Midbrain (tissue), 1 donor: ENCODE measurements around the gene USP53.
"Not testable (repeated sequence)": the region's sequence is repeated elsewhere in the genome, so short reads cannot be mapped to it uniquely, and the experiment has no call there.

Experiments
- DNase-seq: peaks from one replicate; lab custom pipeline; 2025; lab: John Stamatoyannopoulos, UW

Gene USP53

DNA sequence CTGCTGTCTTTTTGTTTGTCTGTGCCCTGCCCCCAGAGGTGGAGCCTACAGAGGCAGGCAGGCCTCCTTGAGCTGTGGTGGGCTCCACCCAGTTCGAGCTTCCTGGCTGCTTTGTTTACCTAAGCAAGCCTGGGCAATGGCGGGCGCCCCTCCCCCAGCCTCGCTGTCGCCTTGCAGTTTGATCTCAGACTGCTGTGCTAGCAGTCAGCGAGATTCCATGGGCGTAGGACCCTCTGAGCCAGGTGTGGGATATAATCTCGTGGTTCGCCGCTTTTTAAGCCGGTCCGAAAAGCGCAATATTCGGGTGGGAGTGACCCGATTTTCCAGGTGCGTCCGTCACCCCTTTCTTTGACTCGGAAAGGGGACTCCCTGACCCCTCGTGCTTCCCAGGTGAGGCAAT is 67.0 kb downstream of the USP53 start:
- DNase-seq = not testable (repeated sequence)

DNA sequence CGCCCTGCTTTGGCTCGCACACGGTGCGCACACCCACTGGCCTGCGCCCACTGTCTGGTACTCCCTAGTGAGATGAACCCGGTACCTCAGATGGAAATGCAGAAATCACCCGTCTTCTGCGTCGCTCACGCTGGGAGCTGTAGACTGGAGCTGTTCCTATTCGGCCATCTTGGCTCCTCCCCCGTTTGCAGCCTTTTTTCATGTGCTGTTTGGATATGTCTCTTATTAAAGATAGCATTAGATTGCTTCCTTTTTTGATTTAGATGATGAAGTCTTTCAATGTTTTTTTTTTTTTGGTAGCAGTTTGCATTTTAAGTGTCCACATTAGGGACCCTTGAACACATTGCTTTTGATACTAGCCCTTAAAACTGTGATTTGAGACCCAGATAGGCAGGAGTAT is 67.4 kb downstream of the USP53 start:
- DNase-seq = not testable (repeated sequence)

DNA sequence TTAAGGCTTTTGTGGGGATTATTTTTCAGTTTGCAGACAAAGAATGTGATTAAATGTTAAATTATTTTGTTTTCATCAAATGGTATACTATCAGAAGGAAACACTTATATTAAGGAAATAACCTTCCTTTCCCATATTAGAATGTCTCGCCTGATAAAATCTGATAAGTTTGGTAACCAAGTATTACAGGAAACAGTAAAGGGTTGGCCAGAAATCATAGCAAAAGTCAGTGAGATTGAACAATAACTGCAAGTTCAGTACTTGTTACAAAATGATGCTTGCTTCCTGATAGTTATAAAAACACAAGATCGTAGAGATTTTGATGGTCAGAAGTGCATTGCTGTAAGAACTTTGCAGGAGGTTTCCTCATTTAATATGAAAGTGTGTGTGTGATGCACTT is 68.9 kb downstream of the USP53 start:
- no peak for DNase-seq

DNA sequence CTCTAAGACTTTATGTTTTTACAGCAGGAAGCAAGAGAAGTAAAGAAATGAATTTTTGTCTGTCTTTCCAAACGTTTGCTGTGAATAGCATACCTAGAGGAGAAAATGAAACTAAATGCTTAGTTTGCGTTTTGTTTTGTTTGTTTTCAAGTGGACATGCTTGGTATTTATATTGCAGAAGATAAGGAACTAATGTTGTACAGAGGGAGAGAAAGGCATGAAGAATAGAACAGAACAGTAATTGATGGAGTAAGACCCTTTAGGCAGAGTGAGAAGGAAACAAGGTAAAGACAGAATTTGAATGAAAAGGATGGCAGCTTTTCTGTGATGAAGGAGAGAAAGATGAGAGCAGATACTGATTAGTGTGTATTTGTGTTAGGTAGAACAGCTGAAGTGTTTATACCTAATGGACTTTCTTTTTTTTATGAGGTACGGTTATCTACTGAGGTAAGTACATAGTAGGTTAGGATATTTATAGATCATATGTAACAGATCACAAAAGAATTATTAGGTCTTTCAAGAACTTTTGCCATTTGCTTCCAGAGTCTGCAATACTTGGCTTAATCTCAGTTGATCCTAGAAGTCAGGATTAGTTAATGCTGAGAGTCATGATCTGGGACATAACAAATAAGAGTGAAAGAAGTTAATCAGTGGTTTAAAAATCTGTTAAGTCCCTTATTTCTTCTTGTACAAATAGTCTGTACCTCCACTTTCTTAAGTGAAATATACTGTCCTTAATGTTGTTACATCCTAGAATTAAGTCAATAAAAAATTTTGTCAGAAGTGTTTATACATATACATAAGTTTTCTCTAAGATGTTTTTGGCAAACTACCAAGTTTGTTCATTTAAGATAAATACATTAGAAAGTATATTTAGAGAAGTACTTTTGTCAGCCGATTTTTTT is 72.6 kb downstream of the USP53 start:
- no peak for DNase-seq

DNA sequence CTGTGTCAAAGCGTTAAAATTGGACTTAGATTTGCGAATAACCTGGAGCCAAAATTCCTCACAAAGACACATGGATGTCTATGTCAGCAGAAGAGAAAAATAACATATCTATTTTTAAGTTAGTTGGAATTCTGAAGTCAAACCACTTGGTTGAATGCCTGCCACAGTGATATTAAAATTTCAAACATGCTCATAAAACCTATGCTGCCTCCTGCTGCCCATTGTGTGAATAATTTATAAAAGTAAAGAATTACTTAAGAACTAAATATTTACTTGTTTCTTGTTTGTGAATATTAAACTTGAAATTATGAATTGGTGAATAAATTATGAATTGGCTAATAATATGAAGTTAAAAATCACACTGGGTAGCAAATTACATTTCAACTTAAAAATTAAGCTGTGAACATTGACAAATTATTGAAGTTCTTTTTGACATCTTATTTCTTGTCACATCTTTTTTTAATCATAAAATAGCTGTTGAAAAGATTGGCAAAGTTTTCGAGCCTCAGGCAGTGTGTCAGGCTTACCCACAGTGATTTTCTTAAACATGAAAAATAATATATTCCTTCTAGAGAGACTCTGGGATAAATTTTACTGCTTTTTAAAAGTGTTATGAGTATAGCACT is 74.0 kb downstream of the USP53 start:
- no peak for DNase-seq

DNA sequence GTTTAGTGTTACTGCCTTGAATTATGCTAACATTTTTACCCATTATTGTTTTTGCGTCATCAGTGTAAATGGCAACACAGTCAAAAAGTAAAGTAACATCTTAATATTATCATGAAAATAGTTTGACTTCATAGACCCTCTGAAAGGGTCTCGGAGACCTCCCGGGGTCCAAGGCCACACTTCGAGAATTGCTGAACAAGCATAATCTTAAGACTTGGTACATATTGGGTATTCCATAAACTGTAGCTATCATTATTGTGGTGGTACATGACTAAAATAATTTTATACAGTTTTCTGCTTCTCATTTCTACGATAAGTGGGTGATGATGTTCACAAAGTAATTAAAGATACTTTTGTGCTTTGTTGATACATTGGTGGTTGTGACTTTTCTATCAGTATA is 76.8 kb downstream of the USP53 start:
- no peak for DNase-seq

DNA sequence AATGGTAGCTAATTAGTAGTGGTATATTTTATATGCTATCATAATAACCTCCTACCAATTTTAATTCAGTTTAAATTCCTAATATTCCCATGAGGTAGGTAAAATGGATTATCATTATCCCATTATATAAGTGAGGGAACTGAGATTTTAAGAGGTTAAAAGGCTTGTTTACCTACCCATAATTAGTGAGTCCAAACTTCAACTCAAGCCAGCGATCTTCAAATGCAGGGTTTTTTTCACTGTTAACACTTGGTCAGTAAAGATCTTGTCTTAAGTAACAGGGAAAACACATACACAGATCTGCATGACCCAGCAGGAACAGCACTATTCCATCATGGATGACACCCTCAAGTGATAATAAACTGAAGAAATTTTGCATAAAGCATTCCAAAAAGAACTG is 78.1 kb downstream of the USP53 start:
- no peak for DNase-seq

DNA sequence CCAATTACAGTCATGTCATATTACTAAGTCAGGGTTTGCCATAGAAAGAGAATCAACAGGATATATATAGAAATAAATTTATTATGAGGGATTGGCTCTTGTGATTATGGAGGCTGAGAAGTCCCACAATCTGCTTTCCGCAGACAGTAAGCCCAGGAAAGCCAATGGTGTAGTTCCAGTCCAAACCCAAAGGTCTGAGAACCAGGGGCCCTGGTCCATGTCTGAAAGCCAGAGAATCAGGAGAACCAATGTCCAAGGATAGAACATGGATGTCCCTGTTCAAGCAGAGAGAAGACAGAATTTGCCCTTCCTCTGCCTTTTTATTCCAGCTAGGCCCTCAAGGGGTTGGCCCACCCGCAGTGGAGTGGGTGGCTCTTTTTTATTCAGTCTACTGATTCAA is 83.8 kb downstream of the USP53 start:
- DNase-seq = no peak

DNA sequence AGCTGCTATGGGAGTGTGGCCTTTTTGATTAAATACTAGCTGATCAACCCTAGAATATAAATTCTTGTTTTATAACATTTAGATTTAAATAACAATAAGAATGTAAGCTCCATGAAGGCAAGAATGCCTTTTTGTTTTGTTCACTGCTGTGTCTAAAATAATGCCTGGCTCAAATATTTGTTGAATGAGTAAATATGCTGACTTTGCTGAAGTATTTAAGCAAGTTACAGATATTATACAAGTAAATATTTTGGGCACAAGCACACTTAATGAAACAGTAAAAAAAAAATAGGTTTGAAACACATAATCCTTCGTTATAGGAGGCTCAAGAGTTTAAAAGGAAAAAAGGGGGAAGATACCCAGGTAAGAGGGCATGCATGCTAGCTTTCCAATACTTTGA is 85.3 kb downstream of the USP53 start:
- no peak for DNase-seq

DNA sequence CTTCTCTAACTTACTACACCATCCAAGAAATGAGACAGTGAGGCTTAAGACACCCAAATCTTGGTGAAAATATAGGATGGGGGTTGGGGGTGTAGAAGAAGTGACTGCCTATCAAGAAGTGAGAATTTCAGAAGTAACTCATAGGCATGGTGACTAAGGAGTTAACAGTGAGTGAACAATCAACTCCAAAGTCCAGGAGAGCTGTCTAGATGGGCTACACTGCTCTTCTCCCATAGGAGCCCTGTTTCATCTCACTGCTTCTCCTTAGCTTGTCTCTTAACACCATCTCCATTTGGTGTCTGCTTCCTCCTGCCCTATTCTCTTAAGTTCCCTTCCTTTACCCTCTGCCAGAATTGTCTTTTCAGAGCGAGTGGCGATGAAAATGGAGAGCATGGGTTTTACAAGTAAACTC is 86.8 kb downstream of the USP53 start:
- no peak for DNase-seq

DNA sequence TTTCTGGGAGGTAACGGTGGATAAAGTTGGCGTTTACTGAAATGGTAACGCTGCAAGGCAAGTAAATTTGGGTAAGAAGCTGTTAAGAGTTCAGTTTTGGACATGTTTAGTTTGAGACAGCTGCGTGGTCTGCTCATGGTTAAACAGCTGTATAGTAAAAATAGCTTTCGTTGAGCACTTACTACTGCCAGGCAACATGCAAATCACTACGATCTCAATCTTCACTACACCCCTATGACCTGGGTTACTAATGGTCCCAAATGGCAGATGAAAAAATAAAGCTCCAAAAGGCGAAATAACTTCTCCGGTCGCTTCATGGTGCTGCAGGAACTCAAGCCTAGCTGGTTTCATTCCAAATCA is 87.2 kb downstream of the USP53 start:
- no peak for DNase-seq

DNA sequence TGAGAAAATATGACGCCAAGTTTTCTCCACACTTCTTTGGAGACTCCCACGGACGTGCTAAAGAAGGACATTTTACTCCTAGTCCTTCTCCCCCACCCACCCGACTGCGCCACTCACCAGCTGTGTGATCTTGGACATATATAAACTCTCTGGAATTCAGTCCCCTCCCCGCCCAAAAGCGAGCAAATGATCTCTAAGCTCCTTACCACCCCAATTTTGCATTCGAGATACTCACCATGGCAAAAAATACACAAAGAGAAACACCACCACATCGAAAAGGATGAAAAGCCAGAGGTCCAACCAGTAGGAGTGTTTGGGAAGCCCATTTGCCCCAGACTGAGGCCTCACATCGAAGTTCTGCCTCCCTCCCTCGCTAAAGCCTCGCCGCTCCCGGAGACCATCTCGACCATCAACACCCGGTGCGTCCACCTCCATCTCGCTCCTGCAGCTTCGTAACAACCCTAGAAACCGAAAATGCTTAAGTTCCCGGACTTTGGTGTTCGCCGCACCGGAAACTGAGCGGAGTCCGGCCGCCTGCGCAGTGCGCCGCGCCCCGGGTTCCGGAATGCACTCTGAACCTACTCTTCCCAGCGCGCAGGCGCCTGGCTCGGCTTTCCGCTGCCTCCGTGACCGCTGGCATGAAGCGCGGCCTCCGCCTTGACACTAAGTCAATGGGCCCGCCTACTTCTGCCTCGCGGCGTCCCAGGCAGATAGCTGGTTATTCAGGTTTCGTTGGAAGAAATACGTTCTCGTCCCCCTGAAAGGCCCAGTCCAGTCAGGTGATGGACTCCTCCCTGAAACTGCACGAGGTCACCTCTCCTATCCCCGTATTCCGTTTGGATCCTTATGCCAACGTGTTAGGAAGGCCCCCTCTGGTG is 87.8 kb downstream of the USP53 start:
- no peak for DNase-seq

DNA sequence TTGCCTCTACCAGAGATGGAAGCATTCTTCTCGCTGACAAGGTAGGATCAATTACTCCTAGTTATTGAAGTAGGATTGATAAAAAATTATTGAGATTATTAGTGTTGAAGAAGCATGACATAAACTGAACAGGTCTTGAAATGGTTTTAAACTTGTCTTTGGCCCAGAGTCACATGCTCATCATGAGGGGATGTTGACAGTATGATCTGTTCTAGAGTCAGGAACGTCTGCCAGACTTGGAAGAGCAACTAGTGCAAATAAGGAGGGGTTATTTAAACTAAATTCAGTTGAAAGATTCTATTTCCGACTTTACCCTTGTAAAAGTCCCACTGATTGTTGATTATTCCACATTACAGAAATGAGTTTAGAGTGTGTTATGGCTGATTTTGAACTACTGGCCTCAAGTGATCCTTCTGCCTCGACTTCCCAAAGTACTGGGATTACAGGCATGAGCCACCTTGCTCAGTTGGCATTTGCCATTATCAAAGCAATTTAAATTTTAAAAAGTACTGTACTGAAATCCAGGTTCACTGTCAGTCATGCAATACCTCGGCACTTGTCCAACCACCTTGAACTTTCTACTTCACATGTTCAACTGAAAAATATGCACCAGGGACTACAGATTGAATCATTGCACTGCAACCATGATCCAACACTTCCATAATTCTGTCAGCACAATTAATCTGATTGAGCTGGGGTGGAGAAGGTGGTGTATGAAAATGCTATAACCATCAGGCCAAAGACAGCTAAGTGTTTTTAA is 89.7 kb downstream of the USP53 start:
- no peak for DNase-seq

DNA sequence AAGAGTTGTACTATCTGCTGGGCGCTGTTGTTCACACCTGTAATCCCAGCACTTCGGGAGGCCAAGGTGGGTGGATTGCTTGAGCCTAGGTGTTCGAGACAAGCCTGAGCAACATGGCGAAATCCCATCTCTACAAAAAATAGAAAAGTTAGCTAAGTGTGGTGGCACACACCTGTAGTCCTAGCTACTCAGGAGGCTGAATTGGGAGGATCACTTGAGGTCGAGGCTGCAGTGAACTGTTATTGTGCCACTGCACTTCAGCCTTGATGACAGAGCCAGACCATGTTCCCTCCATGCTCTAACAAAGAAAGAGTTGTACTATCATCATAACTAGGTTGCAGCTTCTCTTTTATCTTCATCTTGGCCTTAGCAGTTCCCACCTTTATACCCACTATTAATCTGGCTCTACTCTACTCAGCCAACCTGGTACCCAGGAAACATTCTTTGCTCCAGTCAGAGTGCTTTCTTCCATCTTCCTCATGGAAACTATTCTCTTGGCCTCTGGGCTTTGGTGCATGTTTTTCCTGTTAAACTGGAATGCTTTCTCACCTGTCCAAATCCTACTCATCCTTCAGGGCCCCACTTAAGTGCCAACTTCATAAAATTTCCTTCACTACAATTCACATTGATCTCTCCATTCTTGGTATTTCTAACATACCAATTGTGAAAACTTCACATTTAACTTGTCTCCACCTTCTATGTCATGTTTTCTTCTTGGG is 91.2 kb downstream of the USP53 start:
- no peak for DNase-seq

DNA sequence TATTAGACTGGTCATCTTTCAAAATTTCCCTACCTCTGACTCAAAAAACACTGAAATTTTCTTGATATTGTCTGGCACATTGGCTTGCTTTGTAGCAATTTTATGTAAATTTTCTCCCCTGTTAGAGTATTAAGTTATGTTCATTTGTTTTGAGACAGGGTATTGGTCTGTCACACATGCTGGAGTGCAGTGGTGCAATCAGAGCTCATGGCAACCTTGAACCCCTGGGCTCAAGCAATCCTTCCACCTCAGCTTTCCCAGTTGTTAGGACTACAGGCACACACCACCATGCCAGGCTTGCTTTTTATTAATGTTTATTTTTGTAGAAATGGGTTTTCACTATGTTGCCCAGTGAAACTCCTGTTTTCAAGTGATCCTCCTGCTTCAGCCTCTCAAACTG is 91.9 kb downstream of the USP53 start:
- DNase-seq = no peak

DNA sequence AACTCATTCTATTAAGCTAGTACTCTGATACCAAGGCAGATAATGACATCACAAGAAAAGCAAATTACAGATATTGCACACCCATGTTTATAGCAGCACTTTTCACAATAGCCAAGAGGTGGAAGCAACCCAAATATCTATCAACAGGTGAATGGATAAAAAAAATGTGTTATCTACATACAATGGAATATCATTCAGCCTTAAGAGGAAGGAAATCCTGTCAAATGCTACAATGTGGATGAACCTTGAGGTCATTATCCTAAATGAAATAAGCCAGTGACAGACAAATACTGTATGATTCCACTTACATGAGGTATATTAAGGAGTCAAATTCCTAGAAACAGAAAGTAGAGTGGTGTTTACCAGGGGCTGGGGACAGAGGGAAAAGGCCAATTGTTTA is 95.1 kb downstream of the USP53 start:
- DNase-seq = no peak

DNA sequence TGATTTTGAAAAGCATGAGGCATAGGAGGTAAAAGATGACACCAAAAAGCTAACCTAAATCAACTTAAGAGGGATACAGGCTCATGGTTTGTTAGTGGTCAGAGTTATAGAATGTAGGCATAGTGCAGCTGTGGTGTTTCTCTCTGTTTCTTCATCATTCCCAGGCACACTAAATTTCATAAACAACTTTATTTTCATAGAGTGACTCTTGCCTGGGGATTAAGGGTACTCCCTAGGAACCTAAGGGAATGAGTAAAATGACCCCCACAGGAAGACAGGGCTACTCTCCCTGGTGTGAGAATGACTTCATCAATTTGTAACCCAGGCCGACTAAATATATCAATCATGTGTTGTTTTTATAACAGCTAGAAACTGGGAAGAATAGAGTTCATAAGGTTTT is 98.3 kb downstream of the USP53 start:
- no peak for DNase-seq

DNA sequence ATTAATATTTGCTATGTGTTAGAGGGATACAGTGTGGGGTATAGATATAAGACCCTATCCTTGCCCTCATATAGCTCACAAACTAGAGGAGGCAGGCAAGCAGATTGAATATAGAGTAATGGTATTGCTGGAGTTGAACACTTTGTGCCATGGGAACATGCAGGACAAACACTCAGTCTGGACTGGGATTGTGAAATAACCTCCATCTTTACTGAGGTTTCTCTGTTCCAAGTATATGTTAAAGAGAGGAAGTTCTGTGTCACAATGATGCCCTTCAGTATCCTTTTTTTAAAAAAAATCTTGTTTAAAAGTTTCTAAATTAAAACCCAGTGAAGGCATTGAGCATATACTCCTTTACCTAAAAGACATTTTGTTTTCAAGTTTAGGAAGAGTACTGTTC is 100.7 kb downstream of the USP53 start:
- DNase-seq = no peak

DNA sequence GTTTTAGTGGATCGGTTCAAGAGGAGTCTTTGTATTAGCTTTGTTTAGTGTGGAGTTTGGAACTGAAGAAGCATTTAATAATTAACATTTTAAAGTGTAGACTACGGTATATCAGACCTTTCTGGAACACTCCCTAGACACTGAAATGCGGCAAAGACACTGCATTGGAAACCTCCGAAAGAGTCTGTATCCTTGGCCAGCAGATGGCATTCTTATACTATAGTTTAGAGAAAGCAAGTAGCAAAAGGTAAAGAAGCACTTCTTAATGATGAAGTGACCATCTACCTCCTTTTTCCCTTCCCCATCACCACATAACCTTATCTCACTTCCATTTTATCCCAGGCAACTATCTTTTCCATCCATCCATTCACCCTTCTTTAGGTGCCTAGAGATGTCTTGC is 101.8 kb downstream of the USP53 start:
- DNase-seq = peak; percentile 39

DNA sequence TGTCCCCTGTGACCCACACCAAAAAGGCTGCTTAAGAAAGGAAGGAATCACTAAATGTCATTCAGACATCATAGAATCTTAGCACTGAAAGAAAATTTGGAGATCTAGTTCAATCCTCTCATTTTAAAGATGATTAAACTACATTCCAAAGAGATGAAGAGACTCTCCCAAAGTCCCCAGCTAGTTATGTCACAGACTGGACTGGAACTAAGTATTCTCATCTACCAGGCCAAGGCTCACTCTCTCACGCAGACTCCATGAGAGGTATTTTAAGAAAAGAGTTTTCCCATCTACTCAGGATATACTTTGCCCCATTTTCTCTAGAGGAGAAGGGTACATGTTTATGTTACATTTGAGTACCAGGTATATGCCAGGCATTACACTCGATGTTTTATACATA is 102.5 kb downstream of the USP53 start:
- no peak for DNase-seq

DNA sequence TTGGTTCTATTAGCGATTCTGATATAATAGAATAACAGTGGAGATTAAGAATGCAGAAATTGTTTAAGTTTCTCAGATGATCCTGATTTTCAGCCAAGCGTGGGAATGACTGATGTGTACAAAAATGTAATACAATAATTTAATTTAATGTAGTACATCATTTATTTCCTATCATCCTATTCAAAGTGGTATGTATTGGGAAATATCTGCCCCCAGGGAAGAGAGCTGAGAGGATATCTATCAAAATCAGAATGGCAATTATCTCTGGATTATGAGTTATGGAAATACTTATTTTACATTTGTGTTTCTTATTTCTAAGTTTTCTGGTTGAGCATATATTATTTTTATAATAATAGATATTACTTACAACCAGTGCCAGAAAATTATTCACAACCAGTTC is 105.5 kb downstream of the USP53 start:
- DNase-seq = no peak
